HFFc6 (cell line): ENCODE measurements around the gene CCDC136. TPM values are rescaled to one million over a fixed set of nuclear protein-coding genes. Genes with fewer than 3 reads are reported as not detected.

Experiments
- DNase-seq: peaks from one replicate; pipeline ENCODE4 v3.0.0-alpha.2; 2018
- H3K27ac Mint-ChIP-seq: 2 replicates; pipeline ENCODE4 v1.8.0; 2020; ENCODE audit warnings: mild to moderate bottlenecking, mixed read lengths
- H3K27me3 Mint-ChIP-seq: 2 replicates; pipeline ENCODE4 v1.8.0; 2021; ENCODE audit warnings: mild to moderate bottlenecking, moderate library complexity, mixed read lengths; ENCODE audit not compliant: insufficient read depth
- H3K36me3 Mint-ChIP-seq: 2 replicates; pipeline ENCODE4 v1.8.0; 2021; ENCODE audit warnings: low read depth, mixed read lengths
- H3K4me1 Mint-ChIP-seq: 2 replicates; pipeline ENCODE4 v1.8.0; 2020; ENCODE audit warnings: low read depth, mixed read lengths
- H3K4me3 Mint-ChIP-seq: 2 replicates; pipeline ENCODE4 v1.8.0; 2020; ENCODE audit warnings: mild to moderate bottlenecking, moderate library complexity, mixed read lengths
- H3K9me3 Mint-ChIP-seq: 2 replicates; pipeline ENCODE4 v1.8.0; 2020; ENCODE audit warnings: mild to moderate bottlenecking, mixed read lengths
- CTCF ChIP-seq: fragments of 200-600 bp; sonication (generic); IDR thresholded peaks from 2 replicates; pipeline ENCODE4 v1.5.0; 2021; ENCODE audit warnings: antibody characterized with exemption, mild to moderate bottlenecking
- total RNA-seq, 6 experiments: library from RNA; stranded (reverse); fragmentation: NEBNext Ultra II Directional; extraction: Animal tissue kit (Norgen Biotek cat#: 25700); gene quantifications; 2 replicates in 1 of 6; 3 replicates in 5 of 6; pipeline ENCODE4 v1.2.3, GENCODE V29; 2021

CCDC136 gene
- total RNA-seq, 6 experiments from 2014 or later, result 7.4 to 16.5 (median 13.7) TPM

GRCh38 chr7:128869138-128869943, 77.6 kb downstream of the CCDC136 start:
- Mint-ChIP-seq H3K4me1 (peaks cover 24% of the 10 kb centered on the region), H3K27me3 (peaks cover 51% of the 10 kb centered on the region), H3K27ac (no peak overlapping the region), H3K4me3 (peak overlapping the region; percentile 67; the same call in 1 of the 2 replicates), H3K36me3 (peaks cover 12% of the 10 kb centered on the region), H3K9me3 (no peaks in the 10 kb centered on the region; the same call in 1 of the 2 replicates)
- DNase-seq, result no peak
- no peak; the same call in 1 of the 2 replicates for TF ChIP-seq CTCF

GRCh38 chr7:128869944-128870285, 78.1 kb downstream of the CCDC136 start:
- H3K9me3 Mint-ChIP-seq, result no peaks in the 10 kb centered on the region; the same call in 1 of the 2 replicates
- H3K27ac Mint-ChIP-seq, result no peak overlapping the region
- peak overlapping the region; percentile 65 for H3K4me3 Mint-ChIP-seq
- no peak for TF ChIP-seq CTCF
- H3K36me3 Mint-ChIP-seq, result peaks cover 10% of the 10 kb centered on the region
- no peak for DNase-seq
- peaks cover 19% of the 10 kb centered on the region for H3K4me1 Mint-ChIP-seq
- peaks cover 50% of the 10 kb centered on the region for H3K27me3 Mint-ChIP-seq

GRCh38 chr7:128871050-128871449, 79.3 kb downstream of the CCDC136 start:
- no peak for DNase-seq
- Mint-ChIP-seq H3K4me1 (peaks cover 9% of the 10 kb centered on the region; the same call in 1 of the 2 replicates), H3K9me3 (no peaks in the 10 kb centered on the region; the same call in 1 of the 2 replicates), H3K27ac (no peak overlapping the region), H3K36me3 (no peaks in the 10 kb centered on the region; the same call in 1 of the 2 replicates), H3K4me3 (no peak overlapping the region), H3K27me3 (peaks cover 46% of the 10 kb centered on the region)
- no peak for TF ChIP-seq CTCF

Other genes starting within 250 kb of the CCDC136 start
- 1 to 10 TPM in 4 of 6 experiments, under 1 TPM in 2; 0.40 to 1.6 (median 1.2) TPM for gene GARIN1A, start 119.7 kb upstream of the CCDC136 start, total RNA-seq
- 100 to 1,000 TPM; 821 to 941 (median 887) TPM for gene CALU, start 52.6 kb upstream of the CCDC136 start, total RNA-seq
- gene OPN1SW, start 16.2 kb upstream of the CCDC136 start, total RNA-seq, result not detected
- 100 to 1,000 TPM; 492 to 540 (median 512) TPM for gene FLNC, start 38.4 kb downstream of the CCDC136 start, total RNA-seq
- gene ATP6V1F, start 70.9 kb downstream of the CCDC136 start, total RNA-seq, result 100 to 1,000 TPM; 179 to 212 (median 193) TPM
- gene KCP, start 118.7 kb downstream of the CCDC136 start, total RNA-seq, result under 1 TPM in 2 of 6 experiments, not detected in 4; 0.05 to 0.07 TPM
- under 1 TPM in 1 of 6 experiments, not detected in 5; 0.09 TPM for gene IRF5, start 146.0 kb downstream of the CCDC136 start, total RNA-seq